ENCODE measurements around the gene LIM2. TPM values are rescaled to one million over a fixed set of nuclear protein-coding genes. Genes with fewer than 3 reads are reported as not detected.

The LIM2 gene
- total and polyA plus RNA-seq, 9 of the 15 experiments (the other 6 are each of a cell fraction or from before 2014, with no cell fraction given): 0.07 to 0.45 (median 0.18) TPM; not detected in 4

DNA sequence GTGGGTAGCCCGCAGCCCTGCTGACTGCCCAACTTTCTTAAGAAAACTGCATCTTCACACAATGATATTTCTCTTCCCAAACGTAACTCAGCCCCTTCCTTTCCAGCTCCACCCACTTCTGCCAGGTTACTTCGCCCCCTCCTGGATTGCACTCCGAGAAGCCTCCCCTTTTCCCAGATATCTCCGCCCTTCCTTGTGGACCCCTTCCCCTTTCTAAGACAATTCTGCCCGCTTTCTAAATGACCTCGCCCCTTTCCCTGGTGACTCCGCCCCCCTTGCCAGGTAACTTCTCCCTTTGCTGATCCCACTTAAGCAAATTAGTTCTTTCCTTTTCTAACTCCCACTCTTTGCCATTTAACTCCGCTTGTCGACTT is 48.5 kb downstream of the LIM2 start (continued):
- peak; percentile 77; the same call in 1 of the 2 replicates for TF ChIP-seq DNMT1 (IDR thresholded peaks at IDR 0.05)
- TF ChIP-seq HDAC1 (IDR thresholded peaks at IDR 0.05): peak in 1 of 2 experiments; percentile 65; a peak in 2 of 4 replicates
- no peak for TF ChIP-seq MAZ (CRISPR knock-in tag; conservative IDR thresholded peaks at IDR 0.05 in 1 of 2, IDR thresholded peaks at IDR 0.05 in 1 of 2)
- no peak for TF ChIP-seq CREM (IDR thresholded peaks at IDR 0.05; ENCODE audit: low read depth)
- TF ChIP-seq HMG20A (CRISPR knock-in tag; conservative IDR thresholded peaks at IDR 0.05): no peak
- no peak for TF ChIP-seq MYNN (IDR thresholded peaks at IDR 0.05)
- no peak for TF ChIP-seq MYNN (CRISPR knock-in tag; IDR thresholded peaks at IDR 0.05)
- no peak for TF ChIP-seq EWSR1 (IDR thresholded peaks at IDR 0.05; ENCODE audit: borderline replicate concordance, low read depth, partially characterized antibody)
- no peak for TF ChIP-seq GATAD2A (IDR thresholded peaks at IDR 0.05)
- TF ChIP-seq, protein P1, sequence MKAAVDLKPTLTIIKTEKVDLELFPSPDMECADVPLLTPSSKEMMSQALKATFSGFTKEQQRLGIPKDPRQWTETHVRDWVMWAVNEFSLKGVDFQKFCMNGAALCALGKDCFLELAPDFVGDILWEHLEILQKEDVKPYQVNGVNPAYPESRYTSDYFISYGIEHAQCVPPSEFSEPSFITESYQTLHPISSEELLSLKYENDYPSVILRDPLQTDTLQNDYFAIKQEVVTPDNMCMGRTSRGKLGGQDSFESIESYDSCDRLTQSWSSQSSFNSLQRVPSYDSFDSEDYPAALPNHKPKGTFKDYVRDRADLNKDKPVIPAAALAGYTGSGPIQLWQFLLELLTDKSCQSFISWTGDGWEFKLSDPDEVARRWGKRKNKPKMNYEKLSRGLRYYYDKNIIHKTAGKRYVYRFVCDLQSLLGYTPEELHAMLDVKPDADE (conservative IDR thresholded peaks at IDR 0.05; ENCODE audit: control insufficient read depth, low read depth, low read length): no peak
- TF ChIP-seq ARNT (IDR thresholded peaks at IDR 0.05): 0 out of 4 replicates have a peak, but pooled peaks have one; percentile 41 to 68
- no peak for TF ChIP-seq JUND (IDR thresholded peaks at IDR 0.05; ENCODE audit: borderline replicate concordance, low read depth, low read length)
- no peak for TF ChIP-seq JUND (tag; IDR thresholded peaks at IDR 0.05; ENCODE audit: borderline replicate concordance, low read depth, low read length)
- TF ChIP-seq MIER1 (IDR thresholded peaks at IDR 0.05; ENCODE audit: low read depth): peak; percentile 72; the same call in 1 of the 2 replicates
- TF ChIP-seq CEBPB (tag; IDR thresholded peaks at IDR 0.05): no peak
- no peak for TF ChIP-seq ZC3H11A (IDR thresholded peaks at IDR 0.05; ENCODE audit: low read depth, low read length)
- TF ChIP-seq TAL1 (IDR thresholded peaks at IDR 0.05): peak; percentile 25; the same call in 1 of the 2 replicates
- TF ChIP-seq NR2C1 (IDR thresholded peaks at IDR 0.05): no peak
- TF ChIP-seq NR2C1 (tag; IDR thresholded peaks at IDR 0.05): no peak
- TF ChIP-seq NEUROD1 (IDR thresholded peaks at IDR 0.05; ENCODE audit: borderline replicate concordance, low read depth, low read length, partially characterized antibody): no peak
- TF ChIP-seq, protein P2, sequence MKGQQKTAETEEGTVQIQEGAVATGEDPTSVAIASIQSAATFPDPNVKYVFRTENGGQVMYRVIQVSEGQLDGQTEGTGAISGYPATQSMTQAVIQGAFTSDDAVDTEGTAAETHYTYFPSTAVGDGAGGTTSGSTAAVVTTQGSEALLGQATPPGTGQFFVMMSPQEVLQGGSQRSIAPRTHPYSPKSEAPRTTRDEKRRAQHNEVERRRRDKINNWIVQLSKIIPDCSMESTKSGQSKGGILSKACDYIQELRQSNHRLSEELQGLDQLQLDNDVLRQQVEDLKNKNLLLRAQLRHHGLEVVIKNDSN (CRISPR knock-in tag; IDR thresholded peaks at IDR 0.05): no peak
- TF ChIP-seq, protein P3, sequence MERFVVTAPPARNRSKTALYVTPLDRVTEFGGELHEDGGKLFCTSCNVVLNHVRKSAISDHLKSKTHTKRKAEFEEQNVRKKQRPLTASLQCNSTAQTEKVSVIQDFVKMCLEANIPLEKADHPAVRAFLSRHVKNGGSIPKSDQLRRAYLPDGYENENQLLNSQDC (CRISPR knock-in tag; IDR thresholded peaks at IDR 0.05): no peak
- TF ChIP-seq CTBP1 (IDR thresholded peaks at IDR 0.05; ENCODE audit: borderline replicate concordance): no peak
- TF ChIP-seq PHF21A (IDR thresholded peaks at IDR 0.05; ENCODE audit: borderline replicate concordance, low read depth): no peak
- no peak for TF ChIP-seq ZNF217 (CRISPR knock-in tag; IDR thresholded peaks at IDR 0.05)
- TF ChIP-seq MEF2A (IDR thresholded peaks at IDR 0.05; ENCODE audit: control insufficient read depth, low read depth, low read length): no peak
- no peak for TF ChIP-seq ZNF143 (CRISPR knock-in tag; IDR thresholded peaks at IDR 0.05)
- no peak for TF ChIP-seq FOXK1 (CRISPR knock-in tag; IDR thresholded peaks at IDR 0.05; ENCODE audit: borderline replicate concordance)
- TF ChIP-seq MCM3 (IDR thresholded peaks at IDR 0.05): no peak
- TF ChIP-seq, protein P4, sequence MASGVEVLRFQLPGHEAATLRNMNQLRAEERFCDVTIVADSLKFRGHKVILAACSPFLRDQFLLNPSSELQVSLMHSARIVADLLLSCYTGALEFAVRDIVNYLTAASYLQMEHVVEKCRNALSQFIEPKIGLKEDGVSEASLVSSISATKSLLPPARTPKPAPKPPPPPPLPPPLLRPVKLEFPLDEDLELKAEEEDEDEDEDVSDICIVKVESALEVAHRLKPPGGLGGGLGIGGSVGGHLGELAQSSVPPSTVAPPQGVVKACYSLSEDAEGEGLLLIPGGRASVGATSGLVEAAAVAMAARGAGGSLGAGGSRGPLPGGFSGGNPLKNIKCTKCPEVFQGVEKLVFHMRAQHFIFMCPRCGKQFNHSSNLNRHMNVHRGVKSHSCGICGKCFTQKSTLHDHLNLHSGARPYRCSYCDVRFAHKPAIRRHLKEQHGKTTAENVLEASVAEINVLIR (CRISPR knock-in tag; IDR thresholded peaks at IDR 0.05): no peak
- no peak for TF ChIP-seq POU5F1 (IDR thresholded peaks at IDR 0.05; ENCODE audit: borderline replicate concordance, low read depth, low read length, partially characterized antibody)
